ENCODE measurements around the gene ZNF205.
A peak's percentile ranks its signal among the peaks of the same experiment; 100 is the strongest.

Gene ZNF205

GRCh38 chr16:3106205-3106928, 6.0 kb upstream of the ZNF205 start:
- Mint-ChIP-seq H3K9me3 (no peaks in the 10 kb centered on the region), H3K27me3 (no peaks in the 10 kb centered on the region), H3K27ac (peak overlapping the region; percentile 93), H3K4me1 (ENCODE audit: low read depth) (peaks cover 18% of the 10 kb centered on the region), H3K4me3 (peak overlapping the region; percentile 79), H3K36me3 (ENCODE audit: low read depth) (no peaks in the 10 kb centered on the region)
- DNase-seq = peak; percentile 97

GRCh38 chr16:3112881-3113574, 642 bp downstream of the ZNF205 start:
- H3K36me3 Mint-ChIP-seq (ENCODE audit: low read depth) = no peaks in the 10 kb centered on the region
- H3K27ac Mint-ChIP-seq = no peak overlapping the region
- H3K4me1 Mint-ChIP-seq (ENCODE audit: low read depth) = no peaks in the 10 kb centered on the region
- H3K9me3 Mint-ChIP-seq = no peaks in the 10 kb centered on the region
- peaks cover 6% of the 10 kb centered on the region for H3K27me3 Mint-ChIP-seq
- no peak for DNase-seq
- no peak overlapping the region for H3K4me3 Mint-ChIP-seq

GRCh38 chr16:3113765-3114479, 1.5 kb downstream of the ZNF205 start:
- H3K27ac Mint-ChIP-seq = no peak overlapping the region
- H3K4me1 Mint-ChIP-seq (ENCODE audit: low read depth) = no peaks in the 10 kb centered on the region
- H3K27me3 Mint-ChIP-seq = peaks cover 6% of the 10 kb centered on the region
- H3K36me3 Mint-ChIP-seq (ENCODE audit: low read depth) = no peaks in the 10 kb centered on the region
- no peak for DNase-seq
- no peaks in the 10 kb centered on the region for H3K9me3 Mint-ChIP-seq
- H3K4me3 Mint-ChIP-seq = no peak overlapping the region

- Mint-ChIP-seq H3K27ac (no peak overlapping the region), H3K36me3 (ENCODE audit: low read depth) (no peaks in the 10 kb centered on the region), H3K4me1 (ENCODE audit: low read depth) (no peaks in the 10 kb centered on the region), H3K4me3 (no peak overlapping the region), H3K27me3 (peaks cover 6% of the 10 kb centered on the region), H3K9me3 (no peaks in the 10 kb centered on the region)
- no peak for DNase-seq
Measured at GRCh38 chr16:3115003-3115402, 2.6 kb downstream of the ZNF205 start.

GRCh38 chr16:3115561-3115960, 3.2 kb downstream of the ZNF205 start:
- Mint-ChIP-seq H3K27me3 (peaks cover 6% of the 10 kb centered on the region), H3K36me3 (ENCODE audit: low read depth) (no peaks in the 10 kb centered on the region), H3K9me3 (no peaks in the 10 kb centered on the region), H3K4me3 (no peak overlapping the region), H3K27ac (no peak overlapping the region), H3K4me1 (ENCODE audit: low read depth) (no peaks in the 10 kb centered on the region)
- DNase-seq = no peak

GRCh38 chr16:3118204-3118790, 5.9 kb downstream of the ZNF205 start:
- no peak overlapping the region for H3K27ac Mint-ChIP-seq

GRCh38 chr16:3118846-3119245, 6.5 kb downstream of the ZNF205 start:
- Mint-ChIP-seq H3K9me3 (no peaks in the 10 kb centered on the region), H3K27me3 (no peaks in the 10 kb centered on the region), H3K27ac (no peak overlapping the region), H3K4me3 (no peak overlapping the region), H3K4me1 (ENCODE audit: low read depth) (peaks cover 12% of the 10 kb centered on the region), H3K36me3 (ENCODE audit: low read depth) (no peaks in the 10 kb centered on the region)
- DNase-seq = no peak

More at GRCh38 chr16:3118204-3118790, 5.9 kb downstream of the ZNF205 start:
- no peaks in the 10 kb centered on the region for H3K27me3 Mint-ChIP-seq
- H3K4me3 Mint-ChIP-seq = no peak overlapping the region
- DNase-seq = no peak
- no peaks in the 10 kb centered on the region for H3K9me3 Mint-ChIP-seq
- H3K36me3 Mint-ChIP-seq (ENCODE audit: low read depth) = no peaks in the 10 kb centered on the region
- H3K4me1 Mint-ChIP-seq (ENCODE audit: low read depth) = peaks cover 6% of the 10 kb centered on the region

- no peak for DNase-seq
- Mint-ChIP-seq H3K27me3 (no peaks in the 10 kb centered on the region), H3K4me3 (no peak overlapping the region), H3K27ac (no peak overlapping the region), H3K9me3 (no peaks in the 10 kb centered on the region), H3K4me1 (ENCODE audit: low read depth) (peaks cover 12% of the 10 kb centered on the region), H3K36me3 (ENCODE audit: low read depth) (no peaks in the 10 kb centered on the region)
Measured at GRCh38 chr16:3119286-3119685, 6.9 kb downstream of the ZNF205 start.

GRCh38 chr16:3119701-3120408, 7.5 kb downstream of the ZNF205 start:
- H3K27ac Mint-ChIP-seq = no peak overlapping the region
- H3K4me3 Mint-ChIP-seq = no peak overlapping the region
- peaks cover 4% of the 10 kb centered on the region for H3K36me3 Mint-ChIP-seq (ENCODE audit: low read depth)
- H3K4me1 Mint-ChIP-seq (ENCODE audit: low read depth) = peaks cover 16% of the 10 kb centered on the region
- H3K27me3 Mint-ChIP-seq = no peaks in the 10 kb centered on the region
- DNase-seq = no peak
- H3K9me3 Mint-ChIP-seq = no peaks in the 10 kb centered on the region

- no peaks in the 10 kb centered on the region for H3K9me3 Mint-ChIP-seq
- H3K4me3 Mint-ChIP-seq = no peak overlapping the region
Measured at GRCh38 chr16:3120435-3120834, 8.0 kb downstream of the ZNF205 start.

GRCh38 chr16:3121851-3122467, 9.6 kb downstream of the ZNF205 start:
- no peak overlapping the region for H3K27ac Mint-ChIP-seq
- H3K9me3 Mint-ChIP-seq = no peaks in the 10 kb centered on the region
- H3K4me1 Mint-ChIP-seq (ENCODE audit: low read depth) = peaks cover 26% of the 10 kb centered on the region
- DNase-seq = no peak
- H3K36me3 Mint-ChIP-seq (ENCODE audit: low read depth) = peaks cover 16% of the 10 kb centered on the region
- no peaks in the 10 kb centered on the region for H3K27me3 Mint-ChIP-seq
- H3K4me3 Mint-ChIP-seq = no peak overlapping the region

More at GRCh38 chr16:3120435-3120834, 8.0 kb downstream of the ZNF205 start:
- H3K27ac Mint-ChIP-seq = no peak overlapping the region
- peaks cover 7% of the 10 kb centered on the region for H3K36me3 Mint-ChIP-seq (ENCODE audit: low read depth)
- no peak for DNase-seq
- peaks cover 20% of the 10 kb centered on the region for H3K4me1 Mint-ChIP-seq (ENCODE audit: low read depth)
- no peaks in the 10 kb centered on the region for H3K27me3 Mint-ChIP-seq

GRCh38 chr16:3122926-3123570, 10.7 kb downstream of the ZNF205 start:
- H3K9me3 Mint-ChIP-seq = no peaks in the 10 kb centered on the region
- H3K4me3 Mint-ChIP-seq = peak overlapping the region; percentile 97
- no peaks in the 10 kb centered on the region for H3K27me3 Mint-ChIP-seq
- peaks cover 36% of the 10 kb centered on the region for H3K4me1 Mint-ChIP-seq (ENCODE audit: low read depth)
- no peak for DNase-seq
- peak overlapping the region; percentile 98 for H3K27ac Mint-ChIP-seq
- H3K36me3 Mint-ChIP-seq (ENCODE audit: low read depth) = peaks cover 26% of the 10 kb centered on the region
